ENCODE data around the gene ST7. TPM values are rescaled to one million over a fixed set of nuclear protein-coding genes. Genes with fewer than 3 reads are reported as not detected.

Gene ST7
- polyA plus RNA-seq, 2 of the 4 experiments (the other 2 are of a cell fraction), result 16.2 to 26.0 TPM

- no peak overlapping the region for H3K4me2 ChIP-seq
- ChIA-PET POLR2A (no interaction called here), CTCF (interaction anchor here (0.6 to 5.5 kb wide), 12 partner anchors 10 to 141 kb away, joined by 3 to 58 read pairs (median 6); no protein-coding TSS in a partner anchor)
- no peaks in the 10 kb centered on the region for H3K9me3 ChIP-seq
- FAIRE-seq (no peak), DNase-seq (ENCODE audit: low read depth in 1 of 2, low spot score in 1 of 2) (no peak), ATAC-seq (no peak)
- no peak for TF ChIP-seq ZNF302 (CRISPR knock-in tag; IDR thresholded peaks at IDR 0.05)
- TF ChIP-seq JUNB (IDR thresholded peaks at IDR 0.05), result no peak
- no peak for TF ChIP-seq HOXB5 (CRISPR knock-in tag; IDR thresholded peaks at IDR 0.05)
- TF ChIP-seq KDM1A (IDR thresholded peaks at IDR 0.05; ENCODE audit: low read depth), result no peak
- no peak for TF ChIP-seq JUN (IDR thresholded peaks at IDR 0.05)
- no peak for TF ChIP-seq MAFK (IDR thresholded peaks at IDR 0.05; ENCODE audit: partially characterized antibody)
- TF ChIP-seq, protein P1, sequence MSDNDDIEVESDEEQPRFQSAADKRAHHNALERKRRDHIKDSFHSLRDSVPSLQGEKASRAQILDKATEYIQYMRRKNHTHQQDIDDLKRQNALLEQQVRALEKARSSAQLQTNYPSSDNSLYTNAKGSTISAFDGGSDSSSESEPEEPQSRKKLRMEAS (IDR thresholded peaks at IDR 0.05), result no peak
- no peak for TF ChIP-seq SREBF2 (IDR thresholded peaks at IDR 0.05)
- TF ChIP-seq RARB (CRISPR knock-in tag; IDR thresholded peaks at IDR 0.05), result no peak
- no peak for TF ChIP-seq EP300 (IDR thresholded peaks at IDR 0.05)
- TF ChIP-seq POLR2A (IDR thresholded peaks at IDR 0.05; ENCODE audit: low read length), result no peak
- no peak for TF ChIP-seq MYC (IDR thresholded peaks at IDR 0.05; ENCODE audit: borderline replicate concordance, low read length)
- TF ChIP-seq RCOR1 (IDR thresholded peaks at IDR 0.05; ENCODE audit: low read depth, low read length), result no peak
- TF ChIP-seq, protein P2, sequence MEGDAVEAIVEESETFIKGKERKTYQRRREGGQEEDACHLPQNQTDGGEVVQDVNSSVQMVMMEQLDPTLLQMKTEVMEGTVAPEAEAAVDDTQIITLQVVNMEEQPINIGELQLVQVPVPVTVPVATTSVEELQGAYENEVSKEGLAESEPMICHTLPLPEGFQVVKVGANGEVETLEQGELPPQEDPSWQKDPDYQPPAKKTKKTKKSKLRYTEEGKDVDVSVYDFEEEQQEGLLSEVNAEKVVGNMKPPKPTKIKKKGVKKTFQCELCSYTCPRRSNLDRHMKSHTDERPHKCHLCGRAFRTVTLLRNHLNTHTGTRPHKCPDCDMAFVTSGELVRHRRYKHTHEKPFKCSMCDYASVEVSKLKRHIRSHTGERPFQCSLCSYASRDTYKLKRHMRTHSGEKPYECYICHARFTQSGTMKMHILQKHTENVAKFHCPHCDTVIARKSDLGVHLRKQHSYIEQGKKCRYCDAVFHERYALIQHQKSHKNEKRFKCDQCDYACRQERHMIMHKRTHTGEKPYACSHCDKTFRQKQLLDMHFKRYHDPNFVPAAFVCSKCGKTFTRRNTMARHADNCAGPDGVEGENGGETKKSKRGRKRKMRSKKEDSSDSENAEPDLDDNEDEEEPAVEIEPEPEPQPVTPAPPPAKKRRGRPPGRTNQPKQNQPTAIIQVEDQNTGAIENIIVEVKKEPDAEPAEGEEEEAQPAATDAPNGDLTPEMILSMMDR (IDR thresholded peaks at IDR 0.05), result no peak
- TF ChIP-seq HES2 (IDR thresholded peaks at IDR 0.05), result no peak
- TF ChIP-seq RNF2 (IDR thresholded peaks at IDR 0.05; ENCODE audit: borderline replicate concordance, low read depth), result no peak
- no peak for TF ChIP-seq ZFP36 (IDR thresholded peaks at IDR 0.05; ENCODE audit: borderline replicate concordance, partially characterized antibody)
- no peak for TF ChIP-seq NFE2L2 (conservative IDR thresholded peaks at IDR 0.05; ENCODE audit: low read length)
- TF ChIP-seq, protein P3, sequence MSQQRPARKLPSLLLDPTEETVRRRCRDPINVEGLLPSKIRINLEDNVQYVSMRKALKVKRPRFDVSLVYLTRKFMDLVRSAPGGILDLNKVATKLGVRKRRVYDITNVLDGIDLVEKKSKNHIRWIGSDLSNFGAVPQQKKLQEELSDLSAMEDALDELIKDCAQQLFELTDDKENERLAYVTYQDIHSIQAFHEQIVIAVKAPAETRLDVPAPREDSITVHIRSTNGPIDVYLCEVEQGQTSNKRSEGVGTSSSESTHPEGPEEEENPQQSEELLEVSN (IDR thresholded peaks at IDR 0.05; ENCODE audit: borderline replicate concordance, low read depth), result no peak
- no peak for TF ChIP-seq FOXS1 (CRISPR knock-in tag; IDR thresholded peaks at IDR 0.05)
- no peak overlapping the region for H3K4me3 ChIP-seq
- no peak overlapping the region for H3K27ac ChIP-seq
- no peaks in the 10 kb centered on the region for H3K4me1 ChIP-seq
- 86% methylated on average over 5 of the region's 5 CpGs for WGBS (ENCODE audit: missing lambda C conversion rate)
Observed at GRCh38 chr7:116985575-116985974, 32.3 kb downstream of the ST7 start.

DNA sequence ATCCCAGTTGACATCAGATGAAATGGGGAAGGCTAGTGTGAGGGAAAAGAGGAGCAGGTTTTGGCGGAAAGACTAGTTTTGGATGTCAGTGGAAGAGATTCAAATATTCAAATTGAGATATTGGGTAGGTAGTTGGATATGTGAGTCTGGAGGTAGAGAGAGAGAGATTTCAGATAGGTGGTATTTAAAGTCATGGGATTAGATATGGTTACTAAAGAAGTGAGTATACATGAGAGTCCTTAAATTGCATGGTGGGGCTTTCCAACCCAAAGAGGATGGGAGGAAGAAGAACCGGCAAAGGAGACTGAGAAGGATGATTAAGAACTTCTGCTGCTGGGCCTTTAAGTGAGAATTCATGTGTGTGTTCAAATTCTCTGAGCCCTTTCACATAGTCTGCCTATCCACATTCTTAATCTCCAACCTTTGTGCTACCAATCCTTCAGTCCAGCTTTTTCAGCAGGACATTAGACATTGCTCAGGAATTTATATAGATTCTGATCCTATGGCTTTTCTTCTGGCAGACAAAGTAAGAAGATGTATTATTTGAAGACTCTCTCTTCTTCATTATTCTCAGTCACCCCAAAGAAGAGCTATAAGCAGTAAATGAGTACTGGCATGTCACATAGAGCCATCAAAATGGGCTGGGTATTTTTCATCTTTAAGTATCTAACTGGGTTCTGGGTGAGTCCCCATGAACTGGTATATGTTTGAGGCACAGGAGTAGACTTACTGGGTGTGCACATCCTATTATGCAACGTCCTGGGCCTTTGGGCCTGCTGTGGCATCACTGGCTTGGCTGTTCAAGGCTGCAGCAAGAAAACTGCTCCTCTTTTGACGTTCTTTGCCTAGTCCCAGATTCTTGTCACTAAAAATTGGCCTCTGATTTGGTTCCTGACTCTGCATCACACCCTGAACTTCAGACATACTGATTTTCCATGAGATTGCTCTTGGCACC lies 33.6 kb downstream of the ST7 start:
- DNase-seq (ENCODE audit: low read depth in 1 of 2, low spot score in 1 of 2), result no peak
- Histone ChIP-seq H3K9me3 (no peaks in the 10 kb centered on the region), H3K4me1 (no peaks in the 10 kb centered on the region), H3K27ac (no peak overlapping the region), H3K4me2 (no peak overlapping the region), H3K4me3 (no peak overlapping the region)
- POLR2A ChIA-PET, result no interaction called here
- CTCF ChIA-PET, result interaction anchor here (0.8 to 5.5 kb wide), 9 partner anchors 9 to 141 kb away, joined by 3 to 58 read pairs (median 3); no protein-coding TSS in a partner anchor
- ATAC-seq, result no peak; a peak in 1 of 6 replicates
- WGBS (ENCODE audit: missing lambda C conversion rate), result 75% methylated on average over 4 of the region's 4 CpGs
- FAIRE-seq, result no peak
- TF ChIP-seq HOXB5 (CRISPR knock-in tag; IDR thresholded peaks at IDR 0.05) (no peak), EP300 (IDR thresholded peaks at IDR 0.05) (no peak), HOXB13 (CRISPR knock-in tag; IDR thresholded peaks at IDR 0.05; ENCODE audit: low read depth) (no peak), CBX2 (IDR thresholded peaks at IDR 0.05; ENCODE audit: borderline replicate concordance, low read depth) (no peak), KDM5A (IDR thresholded peaks at IDR 0.05) (no peak), HMGXB4 (CRISPR knock-in tag; IDR thresholded peaks at IDR 0.05; ENCODE audit: borderline replicate concordance) (no peak), MYC (IDR thresholded peaks at IDR 0.05; ENCODE audit: borderline replicate concordance, low read length) (no peak), KDM1A (IDR thresholded peaks at IDR 0.05; ENCODE audit: low read depth) (no peak)
- TF ChIP-seq, protein P4, sequence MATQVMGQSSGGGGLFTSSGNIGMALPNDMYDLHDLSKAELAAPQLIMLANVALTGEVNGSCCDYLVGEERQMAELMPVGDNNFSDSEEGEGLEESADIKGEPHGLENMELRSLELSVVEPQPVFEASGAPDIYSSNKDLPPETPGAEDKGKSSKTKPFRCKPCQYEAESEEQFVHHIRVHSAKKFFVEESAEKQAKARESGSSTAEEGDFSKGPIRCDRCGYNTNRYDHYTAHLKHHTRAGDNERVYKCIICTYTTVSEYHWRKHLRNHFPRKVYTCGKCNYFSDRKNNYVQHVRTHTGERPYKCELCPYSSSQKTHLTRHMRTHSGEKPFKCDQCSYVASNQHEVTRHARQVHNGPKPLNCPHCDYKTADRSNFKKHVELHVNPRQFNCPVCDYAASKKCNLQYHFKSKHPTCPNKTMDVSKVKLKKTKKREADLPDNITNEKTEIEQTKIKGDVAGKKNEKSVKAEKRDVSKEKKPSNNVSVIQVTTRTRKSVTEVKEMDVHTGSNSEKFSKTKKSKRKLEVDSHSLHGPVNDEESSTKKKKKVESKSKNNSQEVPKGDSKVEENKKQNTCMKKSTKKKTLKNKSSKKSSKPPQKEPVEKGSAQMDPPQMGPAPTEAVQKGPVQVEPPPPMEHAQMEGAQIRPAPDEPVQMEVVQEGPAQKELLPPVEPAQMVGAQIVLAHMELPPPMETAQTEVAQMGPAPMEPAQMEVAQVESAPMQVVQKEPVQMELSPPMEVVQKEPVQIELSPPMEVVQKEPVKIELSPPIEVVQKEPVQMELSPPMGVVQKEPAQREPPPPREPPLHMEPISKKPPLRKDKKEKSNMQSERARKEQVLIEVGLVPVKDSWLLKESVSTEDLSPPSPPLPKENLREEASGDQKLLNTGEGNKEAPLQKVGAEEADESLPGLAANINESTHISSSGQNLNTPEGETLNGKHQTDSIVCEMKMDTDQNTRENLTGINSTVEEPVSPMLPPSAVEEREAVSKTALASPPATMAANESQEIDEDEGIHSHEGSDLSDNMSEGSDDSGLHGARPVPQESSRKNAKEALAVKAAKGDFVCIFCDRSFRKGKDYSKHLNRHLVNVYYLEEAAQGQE (IDR thresholded peaks at IDR 0.05), result no peak
- TF ChIP-seq, protein P5, sequence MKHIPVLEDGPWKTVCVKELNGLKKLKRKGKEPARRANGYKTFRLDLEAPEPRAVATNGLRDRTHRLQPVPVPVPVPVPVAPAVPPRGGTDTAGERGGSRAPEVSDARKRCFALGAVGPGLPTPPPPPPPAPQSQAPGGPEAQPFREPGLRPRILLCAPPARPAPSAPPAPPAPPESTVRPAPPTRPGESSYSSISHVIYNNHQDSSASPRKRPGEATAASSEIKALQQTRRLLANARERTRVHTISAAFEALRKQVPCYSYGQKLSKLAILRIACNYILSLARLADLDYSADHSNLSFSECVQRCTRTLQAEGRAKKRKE (CRISPR knock-in tag; IDR thresholded peaks at IDR 0.05; ENCODE audit: low read depth), result no peak
